Astrocyte (in vitro differentiated cells and primary cell): Measurements from ENCODE around the gene CAPZB. TPM values are rescaled to one million over a fixed set of nuclear protein-coding genes. Genes with fewer than 3 reads are reported as not detected.

Source experiments
- DNase-seq: peaks from one replicate; pipeline ENCODE4 v3.0.0-alpha.2; 2010; ENCODE audit warnings: low read depth
- FAIRE-seq: peaks from 2 replicates; lab custom pipeline; 2011; peaks lifted over from hg19 to GRCh38; lab: Jason Lieb, UNC
- H2AFZ ChIP-seq: 2 replicates; pipeline ENCODE4 v1.6.0; 2012; ENCODE audit warnings: low read depth, low read length, inconsistent platforms
- H3K27ac ChIP-seq: 2 replicates; pipeline ENCODE4 v1.5.1; 2011; ENCODE audit warnings: low read depth, low read length, inconsistent platforms
- H3K27me3 ChIP-seq: 2 replicates; pipeline ENCODE4 v1.6.0; 2011; ENCODE audit warnings: low read length, inconsistent platforms; ENCODE audit not compliant: insufficient read depth
- H3K36me3 ChIP-seq: 2 replicates; pipeline ENCODE4 v1.5.1; 2011; ENCODE audit warnings: low read length, inconsistent platforms; ENCODE audit not compliant: insufficient read depth
- H3K4me1 ChIP-seq: 2 replicates; pipeline ENCODE4 v1.5.1; 2011; ENCODE audit warnings: low read length, inconsistent platforms; ENCODE audit not compliant: insufficient read depth
- H3K4me2 ChIP-seq: 2 replicates; pipeline ENCODE4 v1.6.0; 2012; ENCODE audit warnings: low read length, inconsistent platforms
- H3K4me3 ChIP-seq: 2 replicates; pipeline ENCODE4 v1.5.1; 2011; ENCODE audit warnings: low read depth, mild to moderate bottlenecking, low read length, inconsistent platforms; ENCODE audit not compliant: insufficient read depth
- H3K79me2 ChIP-seq: 2 replicates; pipeline ENCODE4 v1.6.0; 2012; ENCODE audit warnings: mild to moderate bottlenecking, low read length, inconsistent platforms; ENCODE audit not compliant: insufficient read depth
- H3K9ac ChIP-seq: 2 replicates; pipeline ENCODE4 v1.6.0; 2012; ENCODE audit warnings: mild to moderate bottlenecking, low read length, inconsistent platforms
- H3K9me3 ChIP-seq: 2 replicates; pipeline ENCODE4 v1.5.1; 2012; ENCODE audit warnings: low read depth, mild to moderate bottlenecking, low read length, inconsistent platforms; ENCODE audit not compliant: insufficient read depth
- H4K20me1 ChIP-seq: 2 replicates; pipeline ENCODE4 v1.6.0; 2012; ENCODE audit warnings: low read length, inconsistent platforms; ENCODE audit not compliant: insufficient read depth
- H3K27ac Mint-ChIP-seq: one replicate; pipeline ENCODE4 v1.8.0; 2021; ENCODE audit warnings: mild to moderate bottlenecking, mixed read lengths; ENCODE audit not compliant: unreplicated experiment
- H3K27me3 Mint-ChIP-seq: one replicate; pipeline ENCODE4 v1.8.0; 2021; ENCODE audit warnings: low read depth, mixed read lengths; ENCODE audit not compliant: unreplicated experiment
- H3K36me3 Mint-ChIP-seq: one replicate; pipeline ENCODE4 v1.8.0; 2021; ENCODE audit warnings: low read depth, mixed read lengths; ENCODE audit not compliant: unreplicated experiment
- H3K4me1 Mint-ChIP-seq: one replicate; pipeline ENCODE4 v1.8.0; 2021; ENCODE audit warnings: low read depth, mixed read lengths; ENCODE audit not compliant: unreplicated experiment
- H3K4me3 Mint-ChIP-seq: one replicate; pipeline ENCODE4 v1.8.0; 2021; ENCODE audit warnings: mild to moderate bottlenecking, moderate library complexity, mixed read lengths; ENCODE audit not compliant: unreplicated experiment
- H3K9me3 Mint-ChIP-seq: one replicate; pipeline ENCODE4 v1.8.0; 2021; ENCODE audit warnings: mild to moderate bottlenecking, mixed read lengths; ENCODE audit not compliant: unreplicated experiment
- CTCF ChIP-seq: IDR thresholded peaks from 2 replicates; pipeline ENCODE4 v1.5.1; 2011; ENCODE audit warnings: low read depth, mild to moderate bottlenecking, inconsistent platforms, low read length, moderate library complexity; ENCODE audit not compliant: insufficient read depth
- EZH2 ChIP-seq: IDR thresholded peaks from 2 replicates; pipeline ENCODE4 v1.6.1; 2012; ENCODE audit warnings: mild to moderate bottlenecking, low read length, inconsistent platforms; ENCODE audit not compliant: insufficient read depth
- total RNA-seq: library from RNA; stranded (reverse); gene quantifications from 2 replicates; pipeline ENCODE4 v1.2.1, GENCODE V29; 2021

Gene CAPZB
- total RNA-seq, 1 donor from 2014 or later, result 458 TPM

- Histone ChIP-seq H3K4me3 (no peak overlapping the region), H3K27ac (peak overlapping the region; percentile 70), H4K20me1 (peaks cover 88% of the 10 kb centered on the region), H3K9ac (peak overlapping the region; percentile 46), H3K27me3 (no peaks in the 10 kb centered on the region), H3K79me2 (peaks cover 97% of the 10 kb centered on the region), H3K4me2 (no peak overlapping the region), H3K9me3 (no peaks in the 10 kb centered on the region), H2AFZ (no peak overlapping the region), H3K4me1 (peaks cover 68% of the 10 kb centered on the region), H3K36me3 (no peaks in the 10 kb centered on the region)
- DNase-seq (no peak), FAIRE-seq (no peak)
- Mint-ChIP-seq H3K4me1 (peaks cover 72% of the 10 kb centered on the region), H3K27ac (peak overlapping the region; percentile 47), H3K27me3 (no peaks in the 10 kb centered on the region), H3K36me3 (peaks cover 15% of the 10 kb centered on the region), H3K9me3 (no peaks in the 10 kb centered on the region), H3K4me3 (no peak overlapping the region)
- no peak for TF ChIP-seq CTCF
- TF ChIP-seq EZH2, result no peak
These were observed 46.7 kb downstream of the CAPZB start for GRCh38 chr1:19438516-19439195.

- H3K9me3 Mint-ChIP-seq, result no peaks in the 10 kb centered on the region
These were observed 47.4 kb downstream of the CAPZB start for GRCh38 chr1:19437891-19438294.

More at GRCh38 chr1:19437891-19438294, 47.4 kb downstream of the CAPZB start:
- DNase-seq (no peak), FAIRE-seq (no peak)
- H3K27ac Mint-ChIP-seq, result no peak overlapping the region
- Histone ChIP-seq H4K20me1 (peaks cover 90% of the 10 kb centered on the region), H3K27me3 (no peaks in the 10 kb centered on the region), H3K27ac (peak overlapping the region; percentile 70), H3K9me3 (no peaks in the 10 kb centered on the region), H3K4me1 (peaks cover 70% of the 10 kb centered on the region), H3K9ac (peak overlapping the region; percentile 46), H3K79me2 (peaks cover 97% of the 10 kb centered on the region), H2AFZ (no peak overlapping the region), H3K4me3 (no peak overlapping the region), H3K4me2 (peak overlapping the region; percentile 4), H3K36me3 (peaks cover 3% of the 10 kb centered on the region)
- H3K27me3 Mint-ChIP-seq, result no peaks in the 10 kb centered on the region
- H3K4me1 Mint-ChIP-seq, result peaks cover 76% of the 10 kb centered on the region
- peaks cover 15% of the 10 kb centered on the region for H3K36me3 Mint-ChIP-seq
- no peak for TF ChIP-seq CTCF
- no peak for TF ChIP-seq EZH2
- H3K4me3 Mint-ChIP-seq, result no peak overlapping the region
